Measurements from ENCODE around the gene SAMD14.

DNA sequence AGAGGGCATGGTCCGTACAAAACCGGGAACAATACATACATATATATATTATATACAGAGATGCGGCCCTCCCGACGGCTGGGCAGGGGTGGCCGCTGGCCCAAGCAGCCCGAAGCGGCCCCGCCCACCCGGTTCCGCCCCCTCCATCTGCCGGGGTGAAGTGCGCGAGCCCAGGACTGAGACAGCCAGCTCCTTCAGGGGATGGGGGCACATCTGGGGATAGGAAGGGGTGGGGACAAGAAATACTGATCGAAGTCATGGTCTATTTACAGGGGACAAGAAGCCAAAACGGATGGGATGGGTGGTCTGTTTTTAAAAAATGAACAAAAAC is 3.8 kb upstream of the SAMD14 start:
- TF ChIP-seq, protein P1, sequence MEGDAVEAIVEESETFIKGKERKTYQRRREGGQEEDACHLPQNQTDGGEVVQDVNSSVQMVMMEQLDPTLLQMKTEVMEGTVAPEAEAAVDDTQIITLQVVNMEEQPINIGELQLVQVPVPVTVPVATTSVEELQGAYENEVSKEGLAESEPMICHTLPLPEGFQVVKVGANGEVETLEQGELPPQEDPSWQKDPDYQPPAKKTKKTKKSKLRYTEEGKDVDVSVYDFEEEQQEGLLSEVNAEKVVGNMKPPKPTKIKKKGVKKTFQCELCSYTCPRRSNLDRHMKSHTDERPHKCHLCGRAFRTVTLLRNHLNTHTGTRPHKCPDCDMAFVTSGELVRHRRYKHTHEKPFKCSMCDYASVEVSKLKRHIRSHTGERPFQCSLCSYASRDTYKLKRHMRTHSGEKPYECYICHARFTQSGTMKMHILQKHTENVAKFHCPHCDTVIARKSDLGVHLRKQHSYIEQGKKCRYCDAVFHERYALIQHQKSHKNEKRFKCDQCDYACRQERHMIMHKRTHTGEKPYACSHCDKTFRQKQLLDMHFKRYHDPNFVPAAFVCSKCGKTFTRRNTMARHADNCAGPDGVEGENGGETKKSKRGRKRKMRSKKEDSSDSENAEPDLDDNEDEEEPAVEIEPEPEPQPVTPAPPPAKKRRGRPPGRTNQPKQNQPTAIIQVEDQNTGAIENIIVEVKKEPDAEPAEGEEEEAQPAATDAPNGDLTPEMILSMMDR (IDR thresholded peaks at IDR 0.05) = no peak
- TF ChIP-seq POLR2A (IDR thresholded peaks at IDR 0.05) (no peak), POLR2AphosphoS5 (IDR thresholded peaks at IDR 0.05) (no peak)
